OCI-M1 (cell line): ENCODE measurements around the gene CACNB4.

ENCODE experiments used
- DNase-seq: peaks from one replicate; lab custom pipeline; 2025; lab: John Stamatoyannopoulos, UW

Gene CACNB4

GRCh38 chr2:151783133-151783520 lies 315.7 kb downstream of the CACNB4 start:
- DNase-seq = peak; percentile 66
